Osteocyte (in vitro differentiated cells): ENCODE data around the gene SLC39A13. TPM values are rescaled to one million over a fixed set of nuclear protein-coding genes. Genes with fewer than 3 reads are reported as not detected.

Experiments
- DNase-seq: peaks from one replicate; pipeline ENCODE4 v3.0.0; 2021; ENCODE audit warnings: mixed read lengths; ENCODE audit not compliant: unreplicated experiment; ENCODE audit errors: extremely low spot score
- H3K27ac Mint-ChIP-seq: one replicate; pipeline ENCODE4 v1.8.0; 2021; ENCODE audit warnings: mild to moderate bottlenecking, mixed read lengths; ENCODE audit not compliant: unreplicated experiment
- H3K27me3 Mint-ChIP-seq: one replicate; pipeline ENCODE4 v1.8.0; 2021; ENCODE audit warnings: mixed read lengths; ENCODE audit not compliant: unreplicated experiment
- H3K36me3 Mint-ChIP-seq: one replicate; pipeline ENCODE4 v1.8.0; 2021; ENCODE audit warnings: mixed read lengths; ENCODE audit not compliant: unreplicated experiment
- H3K4me1 Mint-ChIP-seq: one replicate; pipeline ENCODE4 v1.8.0; 2021; ENCODE audit warnings: mixed read lengths; ENCODE audit not compliant: unreplicated experiment
- H3K4me3 Mint-ChIP-seq: one replicate; pipeline ENCODE4 v1.8.0; 2021; ENCODE audit warnings: mild to moderate bottlenecking, moderate library complexity, mixed read lengths; ENCODE audit not compliant: unreplicated experiment
- H3K9me3 Mint-ChIP-seq: one replicate; pipeline ENCODE4 v1.8.0; 2021; ENCODE audit warnings: mixed read lengths; ENCODE audit not compliant: unreplicated experiment
- total RNA-seq: library from RNA; stranded (reverse); gene quantifications from 2 replicates; pipeline ENCODE4 v1.2.1, GENCODE V29; 2021
- TF ChIP-seq, protein P1 (sequence below): fragments of 200-600 bp; sonication (generic); IDR thresholded peaks from 2 replicates; pipeline ENCODE4 v1.5.0; 2021; ENCODE audit warnings: antibody characterized with exemption, mild to moderate bottlenecking, moderate library complexity

Gene SLC39A13
- total RNA-seq, 1 donor from 2014 or later: 98.7 TPM

DNA sequence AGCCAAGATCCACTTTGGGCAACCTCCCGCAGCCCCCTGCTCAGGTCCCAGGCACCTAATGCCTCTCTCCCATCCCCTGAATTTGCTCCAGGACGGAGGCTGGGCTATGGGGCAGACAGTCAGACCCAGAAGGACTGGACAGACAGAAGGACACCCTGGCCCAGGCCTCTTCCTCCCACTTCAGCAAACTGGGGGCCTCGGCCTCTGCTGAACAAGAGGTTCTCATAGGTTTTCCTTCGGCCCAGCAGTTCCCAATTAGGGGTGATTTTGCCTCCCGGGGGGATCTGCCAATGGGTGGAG is 33.7 kb upstream of the SLC39A13 start:
- Mint-ChIP-seq H3K9me3 (no peaks in the 10 kb centered on the region), H3K27me3 (peaks cover 3% of the 10 kb centered on the region), H3K27ac (no peak overlapping the region), H3K4me1 (no peaks in the 10 kb centered on the region), H3K36me3 (no peaks in the 10 kb centered on the region), H3K4me3 (no peak overlapping the region)
- DNase-seq: no peak
- TF ChIP-seq, protein P1, sequence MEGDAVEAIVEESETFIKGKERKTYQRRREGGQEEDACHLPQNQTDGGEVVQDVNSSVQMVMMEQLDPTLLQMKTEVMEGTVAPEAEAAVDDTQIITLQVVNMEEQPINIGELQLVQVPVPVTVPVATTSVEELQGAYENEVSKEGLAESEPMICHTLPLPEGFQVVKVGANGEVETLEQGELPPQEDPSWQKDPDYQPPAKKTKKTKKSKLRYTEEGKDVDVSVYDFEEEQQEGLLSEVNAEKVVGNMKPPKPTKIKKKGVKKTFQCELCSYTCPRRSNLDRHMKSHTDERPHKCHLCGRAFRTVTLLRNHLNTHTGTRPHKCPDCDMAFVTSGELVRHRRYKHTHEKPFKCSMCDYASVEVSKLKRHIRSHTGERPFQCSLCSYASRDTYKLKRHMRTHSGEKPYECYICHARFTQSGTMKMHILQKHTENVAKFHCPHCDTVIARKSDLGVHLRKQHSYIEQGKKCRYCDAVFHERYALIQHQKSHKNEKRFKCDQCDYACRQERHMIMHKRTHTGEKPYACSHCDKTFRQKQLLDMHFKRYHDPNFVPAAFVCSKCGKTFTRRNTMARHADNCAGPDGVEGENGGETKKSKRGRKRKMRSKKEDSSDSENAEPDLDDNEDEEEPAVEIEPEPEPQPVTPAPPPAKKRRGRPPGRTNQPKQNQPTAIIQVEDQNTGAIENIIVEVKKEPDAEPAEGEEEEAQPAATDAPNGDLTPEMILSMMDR: no peak

GRCh38 chr11:47375020-47375419 is 33.4 kb upstream of the SLC39A13 start:
- no peak for DNase-seq
- H3K9me3 Mint-ChIP-seq: no peaks in the 10 kb centered on the region

DNA sequence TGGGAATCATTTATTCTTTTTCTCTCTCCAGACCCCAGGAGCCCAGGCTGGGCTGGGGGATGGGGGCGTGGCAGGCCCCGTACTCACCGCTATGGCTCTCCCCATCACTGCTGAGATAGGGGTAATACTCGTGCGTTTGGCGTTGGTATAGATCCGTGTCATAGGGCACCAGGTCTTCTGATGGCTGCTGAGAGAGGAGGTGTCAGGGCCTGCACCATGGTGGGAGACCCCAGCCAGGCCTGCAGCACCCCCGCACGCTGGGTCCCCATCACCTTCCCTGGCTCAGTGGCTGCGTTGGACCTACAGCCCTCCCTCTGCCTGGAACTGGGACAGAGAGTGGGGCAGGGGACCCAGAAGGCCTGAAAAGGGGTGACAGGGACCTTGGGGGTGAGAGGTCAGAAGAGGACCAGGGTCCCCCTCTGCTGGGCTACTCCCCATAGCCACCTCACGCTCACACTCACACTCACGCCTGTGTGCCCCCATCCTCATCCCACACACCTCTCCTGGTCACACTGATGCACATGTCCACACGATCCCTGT is 32.8 kb upstream of the SLC39A13 start:
- H3K27me3 Mint-ChIP-seq: no peaks in the 10 kb centered on the region
- DNase-seq: no peak
- no peak overlapping the region for H3K4me3 Mint-ChIP-seq
- TF ChIP-seq, protein P1: no peak
- no peak overlapping the region for H3K27ac Mint-ChIP-seq
- H3K9me3 Mint-ChIP-seq: no peaks in the 10 kb centered on the region
- H3K4me1 Mint-ChIP-seq: no peaks in the 10 kb centered on the region
- no peaks in the 10 kb centered on the region for H3K36me3 Mint-ChIP-seq

More at GRCh38 chr11:47375020-47375419, 33.4 kb upstream of the SLC39A13 start:
- TF ChIP-seq, protein P1: no peak
- Mint-ChIP-seq H3K4me3 (no peak overlapping the region), H3K27me3 (no peaks in the 10 kb centered on the region), H3K4me1 (no peaks in the 10 kb centered on the region), H3K27ac (no peak overlapping the region), H3K36me3 (no peaks in the 10 kb centered on the region)

DNA sequence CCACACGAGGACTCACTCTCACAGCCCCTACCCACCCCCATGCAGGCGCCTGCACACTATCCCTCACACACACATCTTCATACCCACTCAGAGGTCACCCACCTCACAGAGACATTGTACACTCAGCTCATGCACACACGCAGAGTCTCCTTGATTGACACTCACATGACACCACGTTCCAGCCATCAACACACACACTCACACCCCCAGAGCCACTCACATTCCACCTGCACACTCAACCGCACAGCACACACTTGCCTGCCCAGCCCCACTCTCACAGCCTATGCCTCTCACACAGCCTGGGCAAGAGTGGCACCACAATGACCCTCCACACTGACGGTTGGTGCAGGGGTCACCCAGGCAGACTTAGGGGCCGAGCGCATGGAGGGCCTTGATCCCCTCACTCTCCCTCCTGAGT is 32.3 kb upstream of the SLC39A13 start:
- Mint-ChIP-seq H3K4me1 (no peaks in the 10 kb centered on the region), H3K27me3 (no peaks in the 10 kb centered on the region), H3K4me3 (no peak overlapping the region), H3K27ac (no peak overlapping the region), H3K36me3 (no peaks in the 10 kb centered on the region), H3K9me3 (no peaks in the 10 kb centered on the region)
- TF ChIP-seq, protein P1: no peak
- no peak for DNase-seq

GRCh38 chr11:47376525-47377371 is 31.6 kb upstream of the SLC39A13 start:
- Mint-ChIP-seq H3K27me3 (no peaks in the 10 kb centered on the region), H3K4me3 (no peak overlapping the region), H3K27ac (no peak overlapping the region), H3K9me3 (no peaks in the 10 kb centered on the region), H3K4me1 (no peaks in the 10 kb centered on the region), H3K36me3 (no peaks in the 10 kb centered on the region)
- peak; percentile 76 for DNase-seq
- TF ChIP-seq, protein P1: no peak
